Hepatocyte (in vitro differentiated cells): Measurements from ENCODE around the gene BRD4. TPM values are rescaled to one million over a fixed set of nuclear protein-coding genes. Genes with fewer than 3 reads are reported as not detected.

Experiments used
- DNase-seq: peaks from one replicate; pipeline ENCODE4 v3.0.0-alpha.2; 2016; ENCODE audit warnings: low spot score
- H2AFZ ChIP-seq: fragments of 200-600 bp; sonication (generic); 2 replicates; pipeline ENCODE4 v1.6.0; 2016; ENCODE audit warnings: antibody characterized with exemption, mild to moderate bottlenecking
- H3K27ac ChIP-seq: fragments of 200-600 bp; sonication (generic); 2 replicates; pipeline ENCODE4 v1.5.1; 2016; ENCODE audit warnings: mild to moderate bottlenecking
- H3K27me3 ChIP-seq: fragments of 200-600 bp; sonication (generic); 2 replicates; pipeline ENCODE4 v1.6.1; 2016
- H3K36me3 ChIP-seq: fragments of 200-600 bp; sonication (generic); replicated peaks from 2 replicates; pipeline ENCODE4 v1.5.1; 2016; ENCODE audit warnings: low read depth; ENCODE audit not compliant: insufficient read depth
- H3K4me1 ChIP-seq: fragments of 200-600 bp; sonication (generic); 2 replicates; pipeline ENCODE4 v1.5.1; 2016; ENCODE audit warnings: mild to moderate bottlenecking, moderate library complexity; ENCODE audit not compliant: insufficient read depth
- H3K4me2 ChIP-seq: fragments of 200-600 bp; sonication (generic); 2 replicates; pipeline ENCODE4 v1.6.0; 2016
- H3K4me3 ChIP-seq: fragments of 200-600 bp; sonication (generic); 2 replicates; pipeline ENCODE4 v1.5.1; 2016; ENCODE audit warnings: mild to moderate bottlenecking
- H3K79me2 ChIP-seq: fragments of 200-600 bp; sonication (generic); 2 replicates; pipeline ENCODE4 v1.6.0; 2017; ENCODE audit warnings: mild to moderate bottlenecking
- H3K9me2 ChIP-seq: fragments of 200-600 bp; sonication (generic); replicated peaks from 2 replicates; pipeline ENCODE4 v1.6.0; 2017; ENCODE audit warnings: mild to moderate bottlenecking; ENCODE audit not compliant: insufficient read depth
- H3K9me3 ChIP-seq: fragments of 200-600 bp; sonication (generic); 2 replicates; pipeline ENCODE4 v1.5.1; 2016; ENCODE audit warnings: low read depth, mild to moderate bottlenecking
- H4K20me1 ChIP-seq: fragments of 200-600 bp; sonication (generic); 2 replicates; pipeline ENCODE4 v1.6.0; 2016; ENCODE audit warnings: mild to moderate bottlenecking; ENCODE audit not compliant: insufficient read depth, poor library complexity, severe bottlenecking
- EZH2 ChIP-seq: fragments of 200-600 bp; sonication (generic); IDR thresholded peaks from 2 replicates; pipeline ENCODE4 v1.6.1; 2016; ENCODE audit warnings: antibody characterized with exemption, mild to moderate bottlenecking, borderline replicate concordance
- EZH2phosphoT487 ChIP-seq: fragments of 200-600 bp; sonication (generic); IDR thresholded peaks from one replicate; pipeline ENCODE4 v1.6.1; 2018; ENCODE audit warnings: antibody characterized with exemption, mild to moderate bottlenecking, low read depth, moderate library complexity; ENCODE audit not compliant: unreplicated experiment, severe bottlenecking
- WGBS: methylation state at CpG from one replicate; pipeline ENCODE4 v1.1.6; 2016; ENCODE audit warnings: low lambda C conversion rate; ENCODE audit errors: missing lambda C conversion rate; 5-methylcytosine and 5-hydroxymethylcytosine counted together
- polyA plus RNA-seq: library from polyadenylated mRNA; unstranded; fragments of >200 nt; fragmentation: Nextera tagmentation; extraction: Ambion mirVana; gene quantifications from 2 replicates; pipeline ENCODE4 v1.2.1, GENCODE V29; 2016
- total RNA-seq: library from RNA; depleted of rRNA; stranded (reverse); fragments of >200 nt; gene quantifications from 2 replicates; pipeline ENCODE4 v1.2.3, GENCODE V29; 2014
- TF ChIP-seq, protein P1 (sequence below): fragments of 200-600 bp; sonication (generic); IDR thresholded peaks from 2 replicates; pipeline ENCODE4 v1.5.1; 2016; ENCODE audit warnings: antibody characterized with exemption, mild to moderate bottlenecking; ENCODE audit not compliant: poor library complexity

The BRD4 gene
- total and polyA plus RNA-seq, 2 experiments from 2014 or later = 18.0 to 88.4 TPM

GRCh38 chr19:15294561-15294990 lies 37.8 kb downstream of the BRD4 start:
- Histone ChIP-seq H3K27ac (peak overlapping the region; percentile 75), H3K9me2 (no peaks in the 10 kb centered on the region), H3K4me3 (no peak overlapping the region), H3K4me1 (peaks cover 84% of the 10 kb centered on the region), H3K79me2 (peaks cover 99% of the 10 kb centered on the region), H3K27me3 (no peaks in the 10 kb centered on the region), H4K20me1 (peaks cover 100% of the 10 kb centered on the region), H2AFZ (no peak overlapping the region), H3K4me2 (peak overlapping the region; percentile 58), H3K9me3 (no peaks in the 10 kb centered on the region), H3K36me3 (no peaks in the 10 kb centered on the region)
- no peak for TF ChIP-seq EZH2
- TF ChIP-seq, protein P1, sequence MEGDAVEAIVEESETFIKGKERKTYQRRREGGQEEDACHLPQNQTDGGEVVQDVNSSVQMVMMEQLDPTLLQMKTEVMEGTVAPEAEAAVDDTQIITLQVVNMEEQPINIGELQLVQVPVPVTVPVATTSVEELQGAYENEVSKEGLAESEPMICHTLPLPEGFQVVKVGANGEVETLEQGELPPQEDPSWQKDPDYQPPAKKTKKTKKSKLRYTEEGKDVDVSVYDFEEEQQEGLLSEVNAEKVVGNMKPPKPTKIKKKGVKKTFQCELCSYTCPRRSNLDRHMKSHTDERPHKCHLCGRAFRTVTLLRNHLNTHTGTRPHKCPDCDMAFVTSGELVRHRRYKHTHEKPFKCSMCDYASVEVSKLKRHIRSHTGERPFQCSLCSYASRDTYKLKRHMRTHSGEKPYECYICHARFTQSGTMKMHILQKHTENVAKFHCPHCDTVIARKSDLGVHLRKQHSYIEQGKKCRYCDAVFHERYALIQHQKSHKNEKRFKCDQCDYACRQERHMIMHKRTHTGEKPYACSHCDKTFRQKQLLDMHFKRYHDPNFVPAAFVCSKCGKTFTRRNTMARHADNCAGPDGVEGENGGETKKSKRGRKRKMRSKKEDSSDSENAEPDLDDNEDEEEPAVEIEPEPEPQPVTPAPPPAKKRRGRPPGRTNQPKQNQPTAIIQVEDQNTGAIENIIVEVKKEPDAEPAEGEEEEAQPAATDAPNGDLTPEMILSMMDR = no peak
- no peak for DNase-seq
- WGBS = 66% methylated on average over 5 of the region's 5 CpGs

DNA sequence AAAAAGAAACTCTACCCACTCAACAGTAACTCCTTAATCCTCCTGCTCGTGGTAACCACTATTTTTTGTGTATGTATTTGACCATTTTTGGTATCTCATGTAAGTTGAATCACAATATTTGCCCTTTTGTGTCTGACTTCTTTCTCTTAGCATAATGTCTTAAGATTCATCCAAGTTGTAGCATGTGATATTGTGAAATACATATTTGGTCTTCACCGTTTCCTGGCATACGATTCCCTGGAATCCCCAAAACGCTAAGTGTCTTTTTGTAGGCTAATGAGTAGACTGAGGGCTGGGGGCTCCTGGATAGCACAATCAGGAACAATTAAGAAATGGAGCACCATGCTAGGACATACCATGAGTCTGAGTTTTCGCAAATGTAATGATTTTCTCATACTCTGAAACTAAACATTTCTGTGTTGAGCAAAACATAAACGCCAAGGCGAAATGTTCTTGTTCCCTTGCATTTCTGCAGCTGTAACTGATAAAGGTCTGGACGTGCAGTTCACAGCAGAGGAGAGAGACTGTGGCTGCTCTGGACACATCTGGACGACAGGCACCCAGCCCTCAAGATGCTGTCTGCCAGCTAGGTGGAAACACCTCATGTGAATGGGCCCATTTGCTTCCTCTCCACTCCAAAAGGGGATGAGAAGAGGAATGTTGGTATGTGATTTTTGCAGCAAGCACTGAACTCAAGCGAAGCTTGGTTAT lies 38.4 kb downstream of the BRD4 start:
- peak overlapping the region; percentile 58 for H3K4me2 ChIP-seq
- no peak overlapping the region for H3K4me3 ChIP-seq
- no peak for DNase-seq
- peak overlapping the region; percentile 75 for H3K27ac ChIP-seq
- no peak overlapping the region for H2AFZ ChIP-seq
- no peaks in the 10 kb centered on the region for H3K27me3 ChIP-seq
- no peaks in the 10 kb centered on the region for H3K9me3 ChIP-seq
- WGBS = 54% methylated on average over 10 of the region's 10 CpGs
- no peaks in the 10 kb centered on the region for H3K36me3 ChIP-seq
- H4K20me1 ChIP-seq = peaks cover 100% of the 10 kb centered on the region
- H3K79me2 ChIP-seq = peaks cover 99% of the 10 kb centered on the region
- TF ChIP-seq, protein P1 = no peak
- TF ChIP-seq EZH2 = no peak
- H3K9me2 ChIP-seq = no peaks in the 10 kb centered on the region
- peaks cover 83% of the 10 kb centered on the region for H3K4me1 ChIP-seq

- Histone ChIP-seq H3K4me3 (no peak overlapping the region), H2AFZ (no peak overlapping the region), H3K4me2 (peak overlapping the region; percentile 58), H3K36me3 (no peaks in the 10 kb centered on the region), H3K4me1 (peaks cover 83% of the 10 kb centered on the region), H3K27me3 (no peaks in the 10 kb centered on the region), H3K79me2 (peaks cover 99% of the 10 kb centered on the region), H4K20me1 (peaks cover 100% of the 10 kb centered on the region), H3K9me2 (no peaks in the 10 kb centered on the region), H3K9me3 (no peaks in the 10 kb centered on the region), H3K27ac (peak overlapping the region; percentile 75)
- WGBS = 64% methylated on average over 11 of the region's 11 CpGs
- TF ChIP-seq, protein P1 = no peak
- no peak for TF ChIP-seq EZH2
- TF ChIP-seq EZH2phosphoT487 = no peak
- DNase-seq = no peak
Measured at GRCh38 chr19:15292847-15293582, 39.3 kb downstream of the BRD4 start.
